GM18498 (cell line): ENCODE results near the gene GPR84.
"Not testable (repeated sequence)": the region's sequence is repeated elsewhere in the genome, so short reads cannot be mapped to it uniquely, and the experiment has no call there.

Source experiments
- ATAC-seq: cut with Tn5 transposase; IDR thresholded peaks from one replicate; pipeline ENCODE4 v1.9.1; 2021; ENCODE audit warnings: mild to moderate bottlenecking, moderate library complexity; ENCODE audit not compliant: unreplicated experiment

Gene GPR84

GRCh38 chr12:54357506-54358190 lies 6.6 kb downstream of the GPR84 start:
- no peak for ATAC-seq

GRCh38 chr12:54356951-54357356 lies 7.3 kb downstream of the GPR84 start:
- ATAC-seq, result no peak

GRCh38 chr12:54356228-54356627 lies 8.1 kb downstream of the GPR84 start:
- ATAC-seq, result no peak

- no peak for ATAC-seq
These were observed 9.0 kb downstream of the GPR84 start for GRCh38 chr12:54355104-54355815.

- not testable (repeated sequence) for ATAC-seq
These were observed 10.0 kb downstream of the GPR84 start for GRCh38 chr12:54354271-54354670.

DNA sequence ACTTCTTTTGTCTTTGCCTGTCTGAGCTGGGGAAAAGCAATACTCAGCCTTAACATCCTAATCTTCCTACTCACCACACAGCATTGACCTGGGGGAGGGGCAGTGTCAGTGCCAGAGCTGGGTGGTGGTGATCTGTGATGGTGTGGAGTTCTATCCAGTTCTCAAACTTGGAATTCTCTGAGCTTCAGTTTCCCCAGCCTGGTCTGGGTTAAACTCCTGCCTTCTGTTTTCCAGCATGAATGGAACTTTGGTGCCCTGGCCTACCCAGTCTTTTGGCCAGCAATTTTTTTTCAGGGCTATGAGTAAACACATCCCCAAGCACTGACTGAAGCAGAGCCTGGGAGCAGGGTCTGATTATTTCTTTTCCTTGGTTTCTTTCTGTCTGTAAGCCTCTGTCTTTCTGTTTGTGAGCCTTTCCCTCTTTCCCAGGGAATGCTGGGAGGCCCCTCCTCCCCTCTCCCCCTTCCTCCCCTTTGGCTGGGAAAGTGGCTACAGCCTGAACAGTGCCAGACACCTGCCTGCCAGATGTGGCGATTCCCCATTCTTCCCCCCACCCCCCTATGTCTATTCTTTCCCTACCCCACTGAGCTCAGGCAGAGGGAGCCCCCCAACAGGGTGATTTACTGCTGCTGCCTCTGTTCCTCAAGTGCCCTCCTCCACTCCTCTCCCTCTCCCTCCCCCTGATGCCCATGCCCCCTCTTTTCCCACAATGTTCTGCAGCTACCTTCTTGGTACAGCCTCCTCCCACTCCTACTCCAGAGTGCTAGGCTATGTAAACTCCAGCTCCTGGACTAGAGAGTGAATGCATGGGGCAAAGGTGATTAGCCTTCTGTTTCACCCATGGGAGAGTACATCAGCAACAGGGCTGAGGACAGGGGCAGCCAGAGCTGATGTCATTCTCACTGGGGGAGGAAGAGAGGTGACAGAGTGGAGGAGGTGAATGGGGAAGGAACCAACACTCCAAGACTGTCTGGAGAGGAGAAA lies 11.1 kb downstream of the GPR84 start:
- ATAC-seq, result no peak

DNA sequence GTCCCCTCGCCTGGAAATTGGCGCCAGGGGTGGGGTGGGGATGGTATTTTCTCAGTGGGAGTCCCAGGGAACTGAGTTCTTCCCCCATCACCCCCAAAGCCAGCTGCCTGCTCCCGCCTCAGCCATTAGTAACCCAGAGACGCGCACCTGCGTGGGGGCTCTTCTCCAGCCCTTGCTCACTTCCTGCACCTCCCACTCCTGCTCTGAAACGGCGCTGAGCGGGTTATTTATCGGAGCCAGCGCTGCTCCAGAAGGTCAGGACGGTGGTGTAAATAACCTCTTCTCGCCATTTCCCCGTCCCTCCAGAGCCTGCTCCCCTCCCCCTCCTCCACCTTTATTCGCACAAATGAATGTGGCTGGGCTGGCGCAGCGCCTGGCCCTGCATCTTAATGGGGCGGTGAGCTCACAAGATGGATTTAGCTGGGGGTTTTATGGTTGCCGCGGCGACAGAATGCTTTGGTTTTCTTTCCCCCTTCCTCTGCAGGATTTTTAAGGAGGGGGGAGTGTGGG lies 12.2 kb downstream of the GPR84 start:
- no peak for ATAC-seq

DNA sequence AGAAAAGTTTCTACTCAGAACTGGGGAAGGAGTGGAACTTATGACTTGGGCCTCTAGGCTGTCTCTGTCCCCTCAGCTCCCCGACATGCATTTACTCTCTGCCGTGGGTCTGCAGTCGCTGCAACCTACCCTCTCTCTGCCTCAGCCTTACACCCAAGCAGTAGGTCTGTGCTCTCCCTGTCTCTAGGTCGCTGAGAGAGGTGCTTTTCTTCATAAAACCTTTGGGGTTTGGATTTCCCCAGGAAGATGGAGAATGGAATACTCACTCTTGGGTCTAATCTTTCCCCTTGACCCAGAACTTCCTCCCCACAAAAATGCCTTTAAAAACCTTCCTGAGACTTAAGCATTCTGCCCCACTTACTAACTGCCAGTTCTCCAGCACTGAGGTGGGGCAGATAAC lies 12.9 kb downstream of the GPR84 start:
- no peak for ATAC-seq

DNA sequence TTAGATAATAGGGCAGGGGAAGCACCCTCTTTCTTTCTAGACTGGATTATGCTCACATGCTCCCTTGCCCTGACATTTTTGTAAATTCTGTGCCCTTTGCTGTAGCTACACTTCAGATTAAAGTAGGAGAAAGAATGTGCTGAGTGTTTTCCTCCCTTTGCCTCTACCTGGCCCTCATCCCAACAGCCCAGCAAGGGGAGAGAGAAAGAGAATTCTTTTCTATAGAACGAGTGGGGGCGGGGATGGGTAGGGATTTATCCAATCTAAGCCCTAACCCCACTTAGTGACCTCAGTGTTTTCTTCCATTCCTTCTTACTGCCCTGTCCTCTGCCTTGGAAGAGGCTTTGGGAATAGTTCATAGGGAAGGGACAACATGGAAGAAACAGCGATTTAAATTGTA lies 13.5 kb downstream of the GPR84 start:
- no peak for ATAC-seq

GRCh38 chr12:54349679-54350078 lies 14.6 kb downstream of the GPR84 start:
- ATAC-seq, result no peak

- no peak for ATAC-seq
These were observed 15.2 kb downstream of the GPR84 start for GRCh38 chr12:54349036-54349435.

GRCh38 chr12:54341378-54342300 lies 22.6 kb downstream of the GPR84 start:
- no peak for ATAC-seq

DNA sequence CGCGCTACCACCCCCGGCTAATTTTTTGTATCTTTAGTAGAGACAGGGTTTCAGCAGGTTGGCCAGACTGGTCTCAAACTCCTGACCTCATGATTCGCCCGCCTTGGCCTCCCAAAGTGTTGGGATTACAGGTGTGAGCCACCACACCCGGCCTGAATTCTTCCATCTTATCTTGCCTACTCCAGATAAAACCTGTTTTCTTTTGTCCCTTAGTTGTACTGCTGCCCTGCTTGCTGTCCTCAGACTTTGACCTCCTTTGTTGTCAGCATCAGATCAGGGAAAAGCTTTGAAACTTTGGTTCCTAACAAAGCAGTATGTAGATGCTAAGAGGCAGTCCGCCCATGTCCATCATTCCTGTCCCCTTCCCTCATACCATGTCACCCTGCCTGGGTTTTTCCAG lies 23.4 kb downstream of the GPR84 start:
- ATAC-seq, result no peak

GRCh38 chr12:54338698-54339296 lies 25.5 kb downstream of the GPR84 start:
- no peak for ATAC-seq

DNA sequence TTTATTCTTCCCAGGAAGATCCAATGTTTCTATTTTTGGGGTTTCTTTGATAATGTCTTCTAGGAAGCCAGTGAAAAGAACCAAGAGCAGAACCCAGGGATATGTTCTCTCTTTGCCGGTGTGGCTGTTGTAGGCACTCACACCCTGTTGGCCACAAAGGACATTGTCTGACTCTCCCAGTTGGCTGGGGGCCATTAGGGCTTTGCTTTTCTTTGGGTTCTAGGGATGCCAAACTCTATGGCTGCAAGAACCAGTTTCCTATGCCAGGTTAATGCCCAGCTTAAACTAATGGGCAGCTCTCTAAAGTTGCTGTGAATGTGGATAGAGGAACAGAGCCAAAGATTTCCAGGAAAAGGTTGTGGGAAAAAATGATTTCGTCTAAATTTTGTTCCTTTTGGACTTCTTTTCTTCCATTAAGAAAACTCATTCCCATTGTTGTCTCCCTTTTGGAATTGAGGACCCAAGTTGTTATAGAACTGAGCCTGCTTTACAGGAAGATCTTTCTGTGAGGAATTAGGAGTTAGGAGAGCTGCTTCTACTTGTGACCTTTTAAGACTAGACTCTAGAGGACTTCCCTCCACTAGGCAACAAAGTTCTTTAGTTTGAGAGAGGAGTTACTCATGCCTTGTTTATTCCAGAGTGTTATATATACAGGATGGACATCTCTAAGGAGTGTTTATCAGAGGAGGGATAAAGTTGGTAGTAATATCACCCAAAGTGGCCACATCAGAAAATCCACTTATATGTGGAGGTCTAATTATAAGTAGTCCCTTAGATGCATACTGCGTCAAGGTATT lies 26.2 kb downstream of the GPR84 start:
- no peak for ATAC-seq

DNA sequence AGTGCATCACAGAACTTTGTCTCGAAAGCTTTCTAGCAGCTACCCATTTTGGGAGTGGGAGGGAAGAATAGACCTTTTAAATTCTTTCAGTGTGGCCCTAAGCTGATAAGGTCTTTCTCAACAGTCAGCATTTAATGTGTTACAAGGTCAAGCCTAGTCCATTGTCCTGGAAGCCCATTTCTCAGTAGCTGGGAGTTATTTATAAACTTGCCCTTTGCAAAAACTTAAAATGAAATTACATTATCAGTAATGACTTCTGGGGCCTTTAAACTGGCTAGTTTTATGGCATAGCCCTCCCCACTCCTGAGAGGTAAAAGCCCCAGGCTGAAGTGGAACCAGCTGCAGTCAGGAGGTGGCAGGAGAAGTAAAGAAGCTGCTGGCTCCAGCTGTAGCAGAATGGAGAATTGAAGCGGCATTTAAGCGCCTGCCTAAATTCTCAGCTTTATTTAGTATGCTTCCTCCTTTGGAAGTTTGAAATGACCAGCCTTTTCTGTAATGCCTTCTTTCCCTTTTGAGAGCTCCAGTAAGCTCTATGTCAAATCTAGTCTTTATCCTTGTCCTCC lies 26.9 kb downstream of the GPR84 start:
- ATAC-seq, result no peak

DNA sequence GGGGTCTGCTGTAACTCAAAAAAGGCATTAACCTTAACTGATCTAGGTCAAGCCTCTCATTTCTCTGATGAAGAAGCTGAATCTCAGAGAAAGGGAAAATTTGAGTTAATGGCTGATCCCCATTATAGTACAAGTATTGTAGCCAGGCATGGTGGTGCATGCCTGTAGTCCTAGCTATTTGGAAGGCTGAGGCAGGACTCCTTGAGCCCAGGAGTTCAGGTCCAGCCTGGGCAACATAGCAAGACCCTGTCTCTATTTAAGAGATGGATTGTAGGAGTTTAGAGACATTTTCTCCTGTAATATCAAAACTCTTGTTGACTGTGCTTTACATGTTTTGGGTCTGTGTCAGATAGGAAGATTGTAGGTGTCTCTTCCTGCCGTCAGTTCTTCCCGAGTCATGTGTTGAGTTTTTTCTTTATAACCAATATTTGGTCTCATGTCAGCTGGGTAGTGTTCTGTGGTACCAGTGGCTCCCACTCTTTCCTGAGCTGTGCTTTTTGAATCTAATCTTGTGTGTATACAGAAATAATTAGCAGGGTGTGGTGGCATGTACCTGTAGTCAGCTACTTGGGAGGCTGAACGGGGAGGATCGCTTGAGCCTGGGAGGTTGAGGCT lies 30.8 kb downstream of the GPR84 start:
- ATAC-seq, result no peak

DNA sequence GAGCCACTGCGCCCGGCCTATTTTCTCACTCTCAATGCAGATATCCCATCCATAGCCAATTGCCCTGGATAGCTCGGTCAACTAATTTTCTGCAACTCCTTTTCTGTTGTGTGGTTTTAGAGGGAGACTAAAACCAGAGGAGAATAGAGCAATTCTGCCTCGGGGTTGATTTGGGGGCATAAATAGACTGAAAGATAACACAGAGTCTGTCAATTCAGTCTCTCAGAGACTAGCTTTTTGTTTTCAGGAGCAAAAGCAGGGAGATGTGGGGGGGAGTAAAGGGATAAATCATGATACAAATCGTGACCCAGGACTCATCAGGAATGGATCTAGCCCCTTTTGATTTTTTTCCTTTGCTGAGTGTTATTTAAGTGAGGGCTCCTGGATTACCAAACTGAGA lies 32.8 kb downstream of the GPR84 start:
- ATAC-seq, result no peak
